ENCODE data around the gene GXYLT1.

GRCh38 chr12:42125388-42125767 lies 19.3 kb downstream of the GXYLT1 start:
- TF ChIP-seq CTCF (conservative IDR thresholded peaks at IDR 0.05; ENCODE audit: low read depth in 2 of 2) (no peak), EZH2phosphoT487 (IDR thresholded peaks at IDR 0.05; ENCODE audit: unreplicated experiment) (no peak), POLR2AphosphoS5 (IDR thresholded peaks at IDR 0.05; ENCODE audit: low read depth) (no peak), CREB1 (CRISPR knock-in tag; IDR thresholded peaks at IDR 0.05; ENCODE audit: low read depth) (no peak), REST (IDR thresholded peaks at IDR 0.05; ENCODE audit: unreplicated experiment) (no peak), EZH2 (IDR thresholded peaks at IDR 0.05; ENCODE audit: low read depth, unreplicated experiment) (no peak), STAT1 (IDR thresholded peaks at IDR 0.05; ENCODE audit: unreplicated experiment) (no peak), NANOG (IDR thresholded peaks at IDR 0.05; ENCODE audit: borderline replicate concordance) (no peak), JUNB (IDR thresholded peaks at IDR 0.05; ENCODE audit: unreplicated experiment) (no peak)
